Bronchial epithelial cell (primary cell): ENCODE data around the gene TMEM238L. TPM values are rescaled to one million over a fixed set of nuclear protein-coding genes. Genes with fewer than 3 reads are reported as not detected.

Source experiments
- DNase-seq: peaks from one replicate; pipeline ENCODE4 v3.0.0-alpha.2; 2010; ENCODE audit warnings: low read depth
- FAIRE-seq: peaks from 2 replicates; lab custom pipeline; 2011; peaks lifted over from hg19 to GRCh38; lab: Jason Lieb, UNC
- H3K27me3 ChIP-seq: 2 replicates; pipeline ENCODE4 v1.5.1; 2011; ENCODE audit warnings: low read length; ENCODE audit not compliant: control insufficient read depth, insufficient read depth
- H3K36me3 ChIP-seq: 2 replicates; pipeline ENCODE4 v1.5.1; 2011; ENCODE audit warnings: low read length; ENCODE audit not compliant: control insufficient read depth, insufficient read depth
- H3K4me3 ChIP-seq: 2 replicates; pipeline ENCODE4 v1.5.1; 2011; ENCODE audit warnings: mild to moderate bottlenecking, low read depth, low read length, control low read depth
- CTCF ChIP-seq: IDR thresholded peaks from 2 replicates; pipeline ENCODE4 v1.5.1; 2011; ENCODE audit warnings: mild to moderate bottlenecking, moderate library complexity, low read length, control low read depth, inconsistent platforms; ENCODE audit not compliant: insufficient read depth, severe bottlenecking
- total RNA-seq: library from RNA; depleted of rRNA; stranded (reverse); fragments of >200 nt; gene quantifications from 2 replicates; pipeline ENCODE4 v1.2.1, GENCODE V29; 2014

Gene TMEM238L
- total RNA-seq, 1 donor from 2014 or later = not detected

- no peak for FAIRE-seq
- H3K4me3 ChIP-seq = no peak overlapping the region
- no peaks in the 10 kb centered on the region for H3K27me3 ChIP-seq
- no peaks in the 10 kb centered on the region for H3K36me3 ChIP-seq
- no peak for TF ChIP-seq CTCF
- no peak for DNase-seq
These were observed 26.6 kb downstream of the TMEM238L start for GRCh38 chr17:10777131-10777807.

DNA sequence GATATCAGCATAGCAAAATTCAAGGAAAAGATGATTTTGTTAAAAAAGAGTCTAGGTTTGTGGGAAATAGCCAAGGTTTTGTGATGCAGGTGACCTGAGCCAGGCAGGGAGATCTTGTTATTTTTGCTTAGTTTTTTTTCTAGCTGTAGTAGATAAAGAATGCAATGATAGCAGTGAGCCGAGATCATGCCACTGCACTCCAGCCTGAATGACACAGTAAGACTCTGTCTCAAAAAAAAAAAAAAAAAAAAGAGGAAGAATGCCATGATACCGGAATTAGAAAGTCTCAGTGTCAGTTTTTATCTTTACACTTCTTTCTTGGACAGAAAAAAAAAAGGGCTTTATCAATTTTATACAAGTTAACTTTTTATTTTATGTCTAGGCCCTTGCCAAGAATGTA, 27.5 kb downstream of the TMEM238L start:
- Histone ChIP-seq H3K4me3 (no peak overlapping the region), H3K27me3 (no peaks in the 10 kb centered on the region), H3K36me3 (no peaks in the 10 kb centered on the region)
- no peak for TF ChIP-seq CTCF
- DNase-seq (no peak), FAIRE-seq (no peak)

DNA sequence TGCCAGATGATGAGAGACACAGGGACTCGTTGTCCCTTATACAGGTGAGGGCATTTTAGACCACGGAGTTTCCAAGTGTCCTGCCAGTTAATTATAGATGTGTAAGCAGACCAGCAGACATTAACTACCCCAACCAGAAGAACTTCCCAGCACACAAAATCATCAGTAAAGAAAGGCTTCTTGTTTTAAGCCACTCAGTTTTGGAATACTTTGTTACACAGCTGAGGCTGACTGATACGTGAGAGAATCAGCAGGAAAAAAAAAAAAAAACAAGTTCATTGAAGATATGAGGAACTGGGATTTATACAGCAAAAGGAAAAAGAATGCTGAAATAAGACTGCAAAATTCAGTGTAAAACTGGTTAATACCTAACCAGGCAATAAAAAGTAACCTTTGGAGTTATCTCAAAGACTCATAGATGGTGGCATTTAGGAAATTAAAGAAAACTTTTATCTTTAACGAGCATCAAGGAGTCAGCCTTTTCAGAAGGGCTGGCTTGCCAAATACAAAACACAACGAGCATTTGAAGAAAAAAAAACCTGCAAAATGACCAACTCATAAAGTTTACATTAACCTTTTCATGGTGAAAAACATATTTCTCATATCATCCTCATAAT, 28.1 kb downstream of the TMEM238L start:
- H3K27me3 ChIP-seq = no peaks in the 10 kb centered on the region
- TF ChIP-seq CTCF = no peak
- H3K36me3 ChIP-seq = no peaks in the 10 kb centered on the region
- FAIRE-seq = no peak
- DNase-seq = no peak
- H3K4me3 ChIP-seq = no peak overlapping the region

GRCh38 chr17:10775058-10775457, 28.8 kb downstream of the TMEM238L start:
- no peak for FAIRE-seq
- Histone ChIP-seq H3K4me3 (no peak overlapping the region), H3K36me3 (no peaks in the 10 kb centered on the region), H3K27me3 (no peaks in the 10 kb centered on the region)
- no peak for DNase-seq
- no peak for TF ChIP-seq CTCF

DNA sequence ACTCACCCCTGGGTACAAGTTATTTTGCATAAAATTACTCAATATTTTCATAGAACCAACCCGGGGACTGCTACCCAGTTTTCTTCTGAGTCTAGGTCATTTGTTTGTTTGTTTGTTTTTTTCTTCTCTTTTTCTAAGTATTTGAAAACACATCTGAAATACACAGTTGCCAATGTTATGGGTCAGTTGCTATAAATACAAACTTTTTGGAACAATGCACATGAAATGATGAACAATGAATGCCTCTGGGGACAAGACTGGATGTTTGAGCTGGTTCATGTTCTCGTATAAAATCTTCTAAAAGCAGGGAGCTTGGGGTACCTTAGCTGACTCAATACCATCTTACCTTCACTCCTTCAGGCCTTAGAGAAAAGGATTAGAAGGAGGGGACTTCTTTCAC, 30.5 kb downstream of the TMEM238L start:
- no peak for FAIRE-seq

More for the DNA sequence above, 30.5 kb downstream of the TMEM238L start:
- no peak overlapping the region for H3K4me3 ChIP-seq
- no peaks in the 10 kb centered on the region for H3K27me3 ChIP-seq
- DNase-seq = no peak
- no peaks in the 10 kb centered on the region for H3K36me3 ChIP-seq
- no peak for TF ChIP-seq CTCF
